T follicular helper cell (primary cell): ENCODE data around the gene GSDMA.
"Not testable (repeated sequence)": the region's sequence is repeated elsewhere in the genome, so short reads cannot be mapped to it uniquely, and the experiment has no call there.

Source experiments
- DNase-seq: peaks from one replicate; pipeline ENCODE4 v3.0.0-alpha.2; 2020; ENCODE audit warnings: low read depth

The GSDMA gene

GRCh38 chr17:39997543-39997942 is 34.7 kb downstream of the GSDMA start:
- no peak for DNase-seq

GRCh38 chr17:39999067-39999466 is 36.3 kb downstream of the GSDMA start:
- no peak for DNase-seq

- no peak for DNase-seq
These were observed 37.4 kb downstream of the GSDMA start for GRCh38 chr17:40000161-40000560.

- not testable (repeated sequence) for DNase-seq
These were observed 38.5 kb downstream of the GSDMA start for GRCh38 chr17:40001335-40001734.

GRCh38 chr17:40004072-40004471 is 41.3 kb downstream of the GSDMA start:
- no peak for DNase-seq

GRCh38 chr17:40004712-40005111 is 41.9 kb downstream of the GSDMA start:
- no peak for DNase-seq

GRCh38 chr17:40005520-40005919 is 42.7 kb downstream of the GSDMA start:
- DNase-seq = no peak

GRCh38 chr17:40010946-40011500 is 48.2 kb downstream of the GSDMA start:
- not testable (repeated sequence) for DNase-seq

- not testable (repeated sequence) for DNase-seq
These were observed 49.3 kb downstream of the GSDMA start for GRCh38 chr17:40012017-40012647.

GRCh38 chr17:40014375-40014980 is 51.7 kb downstream of the GSDMA start:
- no peak for DNase-seq

GRCh38 chr17:40015005-40015997 is 52.5 kb downstream of the GSDMA start, which contains the start of gene CSF3:
Gene CSF3 (plus strand): TSS chr17:40015440. CDS start chr17:40015475, 35 bp downstream.
- DNase-seq = no peak

- no peak for DNase-seq
These were observed 53.5 kb downstream of the GSDMA start for GRCh38 chr17:40015998-40016985.

- no peak for DNase-seq
These were observed 54.7 kb downstream of the GSDMA start for GRCh38 chr17:40017422-40018080.

- DNase-seq = no peak
These were observed 55.7 kb downstream of the GSDMA start for GRCh38 chr17:40018211-40019121.

GRCh38 chr17:40019140-40019991 is 56.6 kb downstream of the GSDMA start:
- DNase-seq = no peak

GRCh38 chr17:40020146-40020545 is 57.3 kb downstream of the GSDMA start:
- DNase-seq = no peak

GRCh38 chr17:40021451-40021971 is 58.7 kb downstream of the GSDMA start:
- no peak for DNase-seq

GRCh38 chr17:40022497-40022896 is 59.7 kb downstream of the GSDMA start:
- no peak for DNase-seq
